Activated B cell treated with CpG ODN at 0.5 μM for 24 hours (primary cell): Measurements from ENCODE around the gene RECQL5. TPM values are rescaled to one million over a fixed set of nuclear protein-coding genes. Genes with fewer than 3 reads are reported as not detected.

Source experiments
- ATAC-seq: fragments of 200-7000 bp; cut with Tn5 transposase; one replicate; pipeline ENCODE4 v1.10.0; 2021; ENCODE audit warnings: low read depth, mild to moderate bottlenecking, moderate library complexity
- CTCF ChIA-PET: fragments of 350-600 bp; sonication (Branson Sonifier 250); formaldehyde crosslinking; loops from one replicate; lab custom pipeline; 2021; ENCODE audit warnings: antibody characterized with exemption; lab: Charles Lee
- POLR2A ChIA-PET: fragments of 350-600 bp; sonication (Branson Sonifier 250); formaldehyde crosslinking; loops from one replicate; lab custom pipeline; 2021; ENCODE audit warnings: antibody characterized with exemption; lab: Charles Lee
- DNase-seq: peaks from one replicate; pipeline ENCODE4 v3.0.0; 2022
- H3K27ac Mint-ChIP-seq: one replicate; pipeline ENCODE4 v1.8.0; 2020; ENCODE audit warnings: mixed read lengths
- H3K27me3 Mint-ChIP-seq: one replicate; pipeline ENCODE4 v1.8.0; 2021; ENCODE audit warnings: mixed read lengths
- H3K36me3 Mint-ChIP-seq: one replicate; pipeline ENCODE4 v1.8.0; 2021; ENCODE audit warnings: low read depth, mixed read lengths
- H3K4me1 Mint-ChIP-seq: one replicate; pipeline ENCODE4 v1.8.0; 2021; ENCODE audit warnings: mixed read lengths
- H3K4me3 Mint-ChIP-seq: one replicate; pipeline ENCODE4 v1.8.0; 2020; ENCODE audit warnings: mild to moderate bottlenecking, mixed read lengths
- H3K9me3 Mint-ChIP-seq: one replicate; pipeline ENCODE4 v1.8.0; 2020; ENCODE audit warnings: mixed read lengths
- CTCF ChIP-seq: fragments of 200-600 bp; IDR thresholded peaks from one replicate; pipeline ENCODE4 v1.8.0; 2022; ENCODE audit warnings: antibody characterized with exemption, mild to moderate bottlenecking
- intact Hi-C: fragments of 100-400 bp; cut with micrococcal nuclease; formaldehyde crosslinking; loops from one replicate; pipeline ENCODE4 v1.15.1; 2024
- total RNA-seq: library from RNA; stranded (reverse); gene quantifications from 2 replicates; pipeline ENCODE4 v1.2.3, GENCODE V29; 2022

Gene RECQL5
- total RNA-seq, 1 donor from 2014 or later = 65.4 TPM

GRCh38 chr17:75621489-75621888 lies 45.5 kb downstream of the RECQL5 start:
- ChIA-PET CTCF (interaction anchor here (1.8 kb wide), 1 partner anchor 12 kb away, joined by 6 read pairs; the partner anchor contains the start of gene SMIM5), POLR2A (no interaction called here)
- no peak for DNase-seq
- H3K27me3 Mint-ChIP-seq = no peaks in the 10 kb centered on the region
- no peak for ATAC-seq
- intact Hi-C loops = no loop called here
- H3K9me3 Mint-ChIP-seq = no peaks in the 10 kb centered on the region
- TF ChIP-seq CTCF = no peak
- H3K4me3 Mint-ChIP-seq = no peak overlapping the region
- H3K36me3 Mint-ChIP-seq = peaks cover 51% of the 10 kb centered on the region
- H3K27ac Mint-ChIP-seq = no peak overlapping the region
- no peaks in the 10 kb centered on the region for H3K4me1 Mint-ChIP-seq

- no peaks in the 10 kb centered on the region for H3K4me1 Mint-ChIP-seq
- intact Hi-C loops = no loop called here
- H3K36me3 Mint-ChIP-seq = peaks cover 43% of the 10 kb centered on the region
- ATAC-seq (no peak), DNase-seq (no peak)
- ChIA-PET POLR2A (interaction anchor here (0.9 kb wide), 2 partner anchors 22 to 130 kb away, joined by 4 read pairs; no protein-coding TSS in a partner anchor), CTCF (interaction anchor here (0.7 to 1.8 kb wide), 7 partner anchors 13 to 134 kb away, joined by 3 to 15 read pairs (median 4); partner anchors contain the start of gene SMIM5)
- no peak overlapping the region for H3K4me3 Mint-ChIP-seq
- TF ChIP-seq CTCF = no peak
- H3K9me3 Mint-ChIP-seq = no peaks in the 10 kb centered on the region
- H3K27me3 Mint-ChIP-seq = no peaks in the 10 kb centered on the region
- no peak overlapping the region for H3K27ac Mint-ChIP-seq
Observed at GRCh38 chr17:75619506-75620431, 47.2 kb downstream of the RECQL5 start.

- ChIA-PET CTCF (interaction anchor here (1.7 to 2.5 kb wide), 3 partner anchors 15 to 17 kb away, joined by 6 to 9 read pairs (median 7); no protein-coding TSS in a partner anchor), POLR2A (no interaction called here)
- Mint-ChIP-seq H3K4me3 (no peak overlapping the region), H3K4me1 (no peaks in the 10 kb centered on the region), H3K27me3 (no peaks in the 10 kb centered on the region), H3K9me3 (no peaks in the 10 kb centered on the region), H3K36me3 (peaks cover 33% of the 10 kb centered on the region), H3K27ac (no peak overlapping the region)
- intact Hi-C loops = no loop called here
- no peak for TF ChIP-seq CTCF
- ATAC-seq (no peak), DNase-seq (no peak)
Observed at GRCh38 chr17:75617675-75618074, 49.3 kb downstream of the RECQL5 start.

GRCh38 chr17:75617218-75617617 lies 49.7 kb downstream of the RECQL5 start:
- Mint-ChIP-seq H3K9me3 (no peaks in the 10 kb centered on the region), H3K36me3 (peaks cover 28% of the 10 kb centered on the region), H3K4me3 (no peak overlapping the region), H3K27me3 (no peaks in the 10 kb centered on the region), H3K27ac (no peak overlapping the region), H3K4me1 (no peaks in the 10 kb centered on the region)
- no peak for DNase-seq
- ChIA-PET POLR2A (interaction anchor here (1.0 kb wide), 1 partner anchor 23 kb away, joined by 4 read pairs; no protein-coding TSS in a partner anchor), CTCF (interaction anchor here (1.3 to 2.5 kb wide), 4 partner anchors 15 to 131 kb away, joined by 5 to 9 read pairs (median 6); no protein-coding TSS in a partner anchor)
- TF ChIP-seq CTCF = no peak
- intact Hi-C loops = no loop called here
- ATAC-seq = no peak
